Mucosa of gallbladder (tissue), 1 donor: ENCODE results near the gene TRPM2. TPM values are rescaled to one million over a fixed set of nuclear protein-coding genes. Genes with fewer than 3 reads are reported as not detected.

Source experiments
- DNase-seq: peaks from one replicate; pipeline ENCODE4 v3.0.0-alpha.2; 2020; ENCODE audit warnings: low spot score
- total RNA-seq: library from RNA; stranded (reverse); gene quantifications from one replicate; pipeline ENCODE4 v1.2.1, GENCODE V29; 2021
- donor health status: DM: no; HTN: no; CAD: no.

The TRPM2 gene
- total RNA-seq, 1 donor from 2014 or later: 13.8 TPM

DNA sequence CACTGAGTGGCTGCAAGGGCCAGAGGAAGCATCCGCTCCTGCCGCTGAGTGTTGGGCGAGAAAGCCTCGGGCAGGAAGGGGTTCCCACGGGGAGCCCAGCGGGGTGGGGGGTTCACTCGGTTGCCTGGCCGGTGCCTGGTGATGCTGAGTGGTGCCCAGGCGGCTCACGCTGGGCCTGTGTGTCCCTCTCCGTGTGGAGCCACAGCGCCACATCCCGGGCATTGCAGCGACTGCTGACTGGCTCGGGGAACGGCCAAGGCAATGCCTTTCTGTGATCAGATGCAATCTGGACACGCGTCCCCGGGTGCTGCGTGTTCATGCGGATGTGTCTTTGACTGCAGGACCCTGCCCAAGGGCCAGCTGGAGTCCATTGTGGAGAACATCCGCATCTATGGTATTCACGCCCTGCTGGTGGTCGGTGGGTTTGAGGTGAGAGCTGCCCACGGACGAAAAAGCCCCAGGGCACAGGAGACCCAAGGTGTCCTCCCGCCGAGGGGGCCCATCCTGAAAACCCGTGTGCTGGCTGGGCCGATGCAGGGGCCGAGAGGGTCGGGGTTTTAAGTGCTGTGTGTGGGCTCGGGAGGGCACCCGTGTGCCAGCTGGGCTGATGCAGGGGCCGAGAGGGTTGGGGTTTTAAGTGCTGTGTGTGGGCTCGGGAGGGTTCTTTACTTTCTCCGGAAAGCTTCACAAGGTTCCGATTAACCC lies 30.6 kb upstream of the TRPM2 start:
- DNase-seq: no peak

DNA sequence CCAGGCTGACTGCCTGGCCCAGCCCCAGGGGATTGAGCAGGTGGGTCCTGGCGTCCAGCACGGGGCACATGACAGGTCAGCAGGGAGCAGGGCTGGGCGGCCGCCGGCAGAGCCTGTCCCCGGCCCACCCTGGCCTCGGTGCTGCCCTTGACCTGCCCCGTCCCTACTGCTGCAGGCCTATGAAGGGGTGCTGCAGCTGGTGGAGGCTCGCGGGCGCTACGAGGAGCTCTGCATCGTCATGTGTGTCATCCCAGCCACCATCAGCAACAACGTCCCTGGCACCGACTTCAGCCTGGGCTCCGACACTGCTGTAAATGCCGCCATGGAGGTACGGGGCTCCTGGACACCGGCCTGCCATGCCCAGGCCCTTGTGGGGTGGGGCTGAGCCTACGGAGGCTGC lies 29.8 kb upstream of the TRPM2 start:
- no peak for DNase-seq

DNA sequence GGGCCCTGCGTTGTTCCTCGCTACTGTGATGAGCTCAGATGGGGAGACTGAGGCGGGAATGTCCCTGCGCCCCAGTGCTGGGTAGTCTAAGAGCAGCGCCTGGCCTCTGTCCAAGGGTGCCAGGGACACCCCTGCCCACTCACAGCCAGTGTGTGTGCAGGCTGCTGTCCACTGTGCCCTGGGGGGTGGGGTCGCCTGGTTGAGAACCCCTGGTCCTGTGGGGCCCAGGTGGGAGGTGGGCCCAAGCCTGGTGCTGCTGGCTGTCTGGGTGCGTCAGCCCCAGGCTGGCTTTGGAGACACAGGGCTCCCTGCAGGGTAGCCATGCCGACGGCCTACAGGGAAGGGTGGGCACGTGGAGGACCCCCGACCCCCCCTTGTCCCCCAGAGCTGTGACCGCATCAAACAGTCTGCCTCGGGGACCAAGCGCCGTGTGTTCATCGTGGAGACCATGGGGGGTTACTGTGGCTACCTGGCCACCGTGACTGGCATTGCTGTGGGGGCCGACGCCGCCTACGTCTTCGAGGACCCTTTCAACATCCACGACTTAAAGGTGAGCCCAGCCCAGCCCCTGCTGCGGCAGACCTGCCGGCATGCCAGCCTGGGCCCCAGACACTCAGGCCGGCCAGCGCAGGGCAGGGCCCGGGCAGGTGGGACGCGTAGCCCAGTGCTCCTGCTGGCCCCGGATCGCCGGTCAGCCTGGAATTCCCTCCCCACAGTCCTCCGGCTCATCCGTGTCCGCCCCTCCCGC lies 29.1 kb upstream of the TRPM2 start:
- DNase-seq: no peak

GRCh38 chr21:44324854-44325107 lies 28.6 kb upstream of the TRPM2 start:
- no peak for DNase-seq

- DNase-seq: no peak
These were observed 27.8 kb upstream of the TRPM2 start for GRCh38 chr21:44325386-44326271.

GRCh38 chr21:44326272-44326647 lies 27.2 kb upstream of the TRPM2 start:
- no peak for DNase-seq

GRCh38 chr21:44326716-44327602 lies 26.5 kb upstream of the TRPM2 start:
- no peak for DNase-seq

- no peak for DNase-seq
These were observed 25.8 kb upstream of the TRPM2 start for GRCh38 chr21:44327603-44327974.

GRCh38 chr21:44328242-44328895 lies 25.1 kb upstream of the TRPM2 start:
- no peak for DNase-seq

DNA sequence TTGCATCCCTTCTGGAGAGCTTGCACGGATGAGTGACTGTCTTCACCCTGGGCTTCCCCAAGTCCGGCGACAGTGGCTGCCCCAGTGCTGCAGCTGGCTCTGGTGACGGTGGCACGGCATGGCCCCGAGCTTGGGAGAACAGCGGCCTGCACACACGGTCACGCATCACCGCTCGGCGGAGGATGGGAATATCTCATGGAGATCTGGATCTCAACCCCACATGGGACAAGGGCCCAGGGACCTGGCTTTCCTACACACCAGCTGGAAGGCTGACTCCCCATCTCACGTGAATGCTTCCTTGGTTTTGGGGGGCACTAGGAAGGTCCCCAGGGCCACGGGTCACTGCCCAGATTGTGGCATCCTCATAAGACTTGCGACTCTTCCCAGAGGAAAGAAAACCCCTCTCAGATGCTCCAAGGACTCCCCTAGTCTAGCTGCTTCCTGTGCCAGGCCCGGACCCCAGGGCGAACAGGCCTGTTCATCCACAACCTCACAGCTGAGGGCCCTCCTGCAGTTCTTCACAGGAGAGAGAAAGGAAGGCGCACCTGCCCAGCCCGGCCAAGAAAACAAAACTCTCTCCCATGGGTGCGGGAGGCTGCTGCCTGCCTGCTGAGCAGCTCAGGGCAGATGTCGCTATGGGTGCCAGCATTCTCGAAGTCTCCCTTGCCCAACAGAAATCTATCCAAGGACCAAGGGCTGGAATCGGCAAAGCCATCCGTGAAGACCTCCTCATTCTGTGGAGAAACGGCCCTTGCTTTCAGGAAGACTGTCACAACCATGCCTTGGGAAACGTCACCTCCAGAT lies 24.1 kb upstream of the TRPM2 start:
- DNase-seq: no peak

DNA sequence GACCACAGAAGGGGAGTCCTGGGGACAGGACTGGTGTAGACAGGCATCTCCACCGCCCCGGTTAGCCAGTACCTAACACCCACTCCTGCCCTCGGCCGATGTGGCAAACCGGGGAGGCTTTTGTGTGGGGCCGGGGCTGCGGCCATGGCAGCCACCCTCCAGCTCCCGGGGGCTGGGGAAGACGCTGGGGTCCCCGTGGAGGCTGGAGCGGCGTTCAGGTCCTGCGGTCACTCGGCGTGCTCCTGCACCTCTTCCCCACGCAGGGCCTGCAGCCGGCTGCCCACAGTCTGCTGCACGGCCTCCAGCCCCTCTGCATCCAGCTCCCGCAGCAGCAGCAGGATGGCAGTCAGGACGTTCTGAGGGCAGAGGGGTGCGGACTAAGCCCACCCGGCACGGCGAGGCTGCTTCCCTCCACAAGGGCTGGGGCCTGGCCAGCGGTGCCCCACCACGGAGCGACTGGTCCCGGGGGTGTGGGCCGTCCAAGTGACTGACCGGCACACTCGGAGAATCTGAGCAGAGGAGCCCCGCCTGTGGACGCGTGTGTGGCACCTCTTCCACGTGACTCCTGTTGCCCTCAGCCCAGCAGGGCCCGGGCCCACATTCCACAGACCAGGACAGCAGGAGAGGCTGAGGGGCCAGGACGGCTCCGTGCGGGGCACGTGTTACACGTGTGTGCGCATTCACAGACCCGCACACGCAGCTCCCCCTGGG lies 23.3 kb upstream of the TRPM2 start:
- no peak for DNase-seq

GRCh38 chr21:44330698-44331097 lies 22.7 kb upstream of the TRPM2 start:
- DNase-seq: no peak

GRCh38 chr21:44331209-44331608 lies 22.2 kb upstream of the TRPM2 start:
- DNase-seq: no peak

- DNase-seq: no peak
These were observed 21.6 kb upstream of the TRPM2 start for GRCh38 chr21:44331650-44332307.

DNA sequence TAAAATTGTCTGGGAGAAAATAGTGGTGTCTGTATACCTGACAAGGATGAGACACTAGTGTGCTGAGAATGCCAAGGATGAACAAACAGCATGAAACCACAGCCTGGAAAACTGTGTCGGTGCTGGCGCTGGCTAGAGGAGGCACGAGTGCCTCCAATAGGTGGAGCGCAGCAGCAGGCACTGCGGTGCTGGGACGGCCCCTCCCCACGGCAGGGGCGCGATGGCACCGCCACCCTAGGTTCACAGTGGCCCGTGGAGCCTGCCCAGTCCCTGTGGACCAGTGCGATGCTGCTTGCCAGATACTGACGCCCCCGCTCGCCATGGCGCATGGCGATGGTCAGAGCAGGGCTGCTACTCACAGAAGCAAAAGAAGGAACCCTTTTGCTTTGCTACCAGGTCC lies 21.0 kb upstream of the TRPM2 start:
- DNase-seq: no peak

- DNase-seq: no peak
These were observed 20.5 kb upstream of the TRPM2 start for GRCh38 chr21:44332965-44333364.

DNA sequence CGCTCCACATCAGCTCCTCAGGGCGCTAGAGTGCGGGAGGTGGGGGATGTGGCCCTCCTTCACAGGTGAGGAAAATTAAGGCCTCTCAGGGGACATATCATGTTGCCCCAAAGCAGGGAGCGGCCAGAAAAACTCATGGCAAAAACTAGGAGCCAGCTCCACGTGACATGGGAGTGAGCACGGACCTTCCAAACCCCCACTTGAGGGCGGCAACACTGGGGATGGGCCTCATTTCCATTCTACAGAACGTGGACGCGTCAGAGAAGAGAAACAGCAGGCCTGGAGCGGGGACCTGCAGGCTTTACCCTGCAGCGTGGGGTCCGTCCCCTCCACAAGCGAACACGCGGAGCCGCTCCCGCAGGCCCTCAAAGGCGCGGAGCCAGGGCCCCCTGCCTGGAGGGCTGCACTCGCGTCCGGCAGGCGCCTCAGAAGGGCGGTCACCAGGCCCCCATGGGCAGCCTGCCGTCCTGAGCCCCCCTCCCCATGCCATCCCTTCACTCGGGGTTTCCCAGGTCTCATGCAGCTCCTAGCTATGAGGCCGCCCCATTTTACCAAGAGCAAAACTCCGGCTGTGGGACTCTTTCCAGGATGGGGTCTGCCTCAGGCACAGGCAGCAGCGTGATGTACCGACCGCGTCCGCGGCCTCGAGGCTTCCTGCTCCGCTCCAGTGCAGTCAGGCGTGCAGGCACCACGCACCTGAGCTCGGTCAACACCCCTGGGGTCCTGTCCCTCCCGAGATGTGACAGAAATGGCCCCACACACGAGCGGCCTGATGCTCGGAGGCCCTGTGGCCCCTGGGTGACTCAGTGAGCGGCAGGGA lies 19.7 kb upstream of the TRPM2 start:
- DNase-seq: no peak

DNA sequence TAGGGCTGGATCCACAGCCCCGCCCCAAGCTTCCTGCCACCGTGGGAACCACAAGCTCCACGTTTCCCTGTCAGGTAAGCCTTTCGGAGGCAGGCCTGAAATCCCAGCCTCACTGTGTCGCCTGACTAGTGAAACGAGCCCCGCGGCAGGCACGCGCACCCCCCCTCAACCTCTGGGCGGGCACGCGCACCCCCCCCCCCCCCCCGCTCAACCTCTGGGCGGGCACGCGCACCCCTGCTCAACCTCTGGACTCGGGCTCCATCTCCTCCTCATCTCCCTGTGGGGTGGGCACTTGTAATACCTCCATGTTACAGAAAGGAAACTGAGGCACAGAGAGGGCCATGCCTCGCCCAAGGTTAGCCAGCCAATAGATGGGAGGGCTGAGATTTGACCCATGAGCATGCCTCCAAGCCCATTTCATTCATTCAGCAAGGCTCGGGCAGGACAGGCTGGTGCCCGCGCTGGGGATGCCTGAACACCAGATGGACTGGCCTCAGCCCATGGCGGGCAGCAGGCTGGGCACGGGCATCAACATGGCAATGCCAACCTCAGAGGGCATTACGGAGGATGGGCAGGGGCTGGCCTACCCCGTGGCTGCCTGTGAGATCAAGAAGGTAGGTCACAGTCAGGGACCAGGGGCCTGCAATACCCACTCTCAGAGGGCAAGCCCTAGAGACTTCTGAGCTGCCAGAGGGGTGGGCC lies 18.9 kb upstream of the TRPM2 start:
- DNase-seq: no peak
